Vagina (tissue), 2 donors: ENCODE measurements around the gene CAMKK2. TPM values are rescaled to one million over a fixed set of nuclear protein-coding genes. Genes with fewer than 3 reads are reported as not detected.

ENCODE experiments used
- DNase-seq, 2 donors: peaks; one replicate each; pipeline ENCODE4 v3.0.0-alpha.2; 2017; ENCODE audit errors: extremely low spot score in 2 of 2
- H3K27ac ChIP-seq: fragments of 200-600 bp; sonication (generic); one replicate; pipeline ENCODE4 v1.5.1; 2019
- H3K27me3 ChIP-seq: fragments of 200-600 bp; sonication (generic); one replicate; pipeline ENCODE4 v1.5.1; 2019
- H3K36me3 ChIP-seq, 2 donors: fragments of 200-600 bp; sonication (generic); one replicate each; pipeline ENCODE4 v1.5.1; 2017 to 2019
- H3K4me1 ChIP-seq: fragments of 200-600 bp; sonication (generic); one replicate; pipeline ENCODE4 v1.5.1; 2019
- H3K4me3 ChIP-seq, 2 donors: fragments of 200-600 bp; sonication (generic); 1 replicate in 1 of 2; 2 replicates in 1 of 2; pipeline ENCODE4 v1.5.1; 2016 to 2019
- H3K9me3 ChIP-seq: fragments of 200-600 bp; sonication (generic); one replicate; pipeline ENCODE4 v1.5.1; 2019
- POLR2A ChIP-seq, 2 donors: fragments of 450-650 bp; IDR thresholded peaks; one replicate each; pipeline ENCODE4 v1.6.1; 2017; ENCODE audit warnings: antibody characterized with exemption in 2 of 2, mild to moderate bottlenecking in 2 of 2, moderate library complexity in 2 of 2
- POLR2AphosphoS5 ChIP-seq, 2 donors: sonication (generic); formaldehyde crosslinking; IDR thresholded peaks; one replicate each; pipeline ENCODE4 v1.9.0; 2017; ENCODE audit warnings: antibody characterized with exemption in 2 of 2, mild to moderate bottlenecking in 2 of 2, low read depth in 1 of 2; ENCODE audit not compliant: insufficient read depth in 1 of 2
- intact Hi-C: fragments of 100-400 bp; cut with DNase I; formaldehyde crosslinking; loops from one replicate; pipeline ENCODE4 v1.15.1; 2023
- total RNA-seq: library from RNA; depleted of rRNA; stranded (reverse); fragments of >200 nt; gene quantifications from one replicate; pipeline ENCODE4 v1.2.3, GENCODE V29; 2016
- TF ChIP-seq, protein P1 (sequence below), 3 experiments: fragments of 450-650 bp in 2 of 3; fragments of 200-600 bp in 1 of 3; sonication (generic) in 1 of 3; IDR thresholded peaks; one replicate each; pipeline ENCODE4 v1.5.1; 2017 to 2019; ENCODE audit warnings: antibody characterized with exemption in 3 of 3, mild to moderate bottlenecking in 2 of 3, moderate library complexity in 2 of 3

CAMKK2 gene
- total RNA-seq, 1 donor from 2014 or later: 32.7 TPM

- peak overlapping the region; percentile 41 for H3K27ac ChIP-seq
- intact Hi-C loops: no loop called here
- H3K4me3 ChIP-seq: no peak overlapping the region
- no peaks in the 10 kb centered on the region for H3K36me3 ChIP-seq
- no peaks in the 10 kb centered on the region for H3K9me3 ChIP-seq
- TF ChIP-seq POLR2AphosphoS5 (IDR thresholded peaks at IDR 0.05; ENCODE audit: insufficient read depth in 1 of 2, low read depth in 1 of 2) (no peak), POLR2A (IDR thresholded peaks at IDR 0.05) (no peak)
- TF ChIP-seq, protein P1, sequence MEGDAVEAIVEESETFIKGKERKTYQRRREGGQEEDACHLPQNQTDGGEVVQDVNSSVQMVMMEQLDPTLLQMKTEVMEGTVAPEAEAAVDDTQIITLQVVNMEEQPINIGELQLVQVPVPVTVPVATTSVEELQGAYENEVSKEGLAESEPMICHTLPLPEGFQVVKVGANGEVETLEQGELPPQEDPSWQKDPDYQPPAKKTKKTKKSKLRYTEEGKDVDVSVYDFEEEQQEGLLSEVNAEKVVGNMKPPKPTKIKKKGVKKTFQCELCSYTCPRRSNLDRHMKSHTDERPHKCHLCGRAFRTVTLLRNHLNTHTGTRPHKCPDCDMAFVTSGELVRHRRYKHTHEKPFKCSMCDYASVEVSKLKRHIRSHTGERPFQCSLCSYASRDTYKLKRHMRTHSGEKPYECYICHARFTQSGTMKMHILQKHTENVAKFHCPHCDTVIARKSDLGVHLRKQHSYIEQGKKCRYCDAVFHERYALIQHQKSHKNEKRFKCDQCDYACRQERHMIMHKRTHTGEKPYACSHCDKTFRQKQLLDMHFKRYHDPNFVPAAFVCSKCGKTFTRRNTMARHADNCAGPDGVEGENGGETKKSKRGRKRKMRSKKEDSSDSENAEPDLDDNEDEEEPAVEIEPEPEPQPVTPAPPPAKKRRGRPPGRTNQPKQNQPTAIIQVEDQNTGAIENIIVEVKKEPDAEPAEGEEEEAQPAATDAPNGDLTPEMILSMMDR (IDR thresholded peaks at IDR 0.05): no peak
- no peaks in the 10 kb centered on the region for H3K27me3 ChIP-seq
- DNase-seq: no peak
- peaks cover 26% of the 10 kb centered on the region for H3K4me1 ChIP-seq
Observed at GRCh38 chr12:121214855-121215745, 81.4 kb downstream of the CAMKK2 start.

DNA sequence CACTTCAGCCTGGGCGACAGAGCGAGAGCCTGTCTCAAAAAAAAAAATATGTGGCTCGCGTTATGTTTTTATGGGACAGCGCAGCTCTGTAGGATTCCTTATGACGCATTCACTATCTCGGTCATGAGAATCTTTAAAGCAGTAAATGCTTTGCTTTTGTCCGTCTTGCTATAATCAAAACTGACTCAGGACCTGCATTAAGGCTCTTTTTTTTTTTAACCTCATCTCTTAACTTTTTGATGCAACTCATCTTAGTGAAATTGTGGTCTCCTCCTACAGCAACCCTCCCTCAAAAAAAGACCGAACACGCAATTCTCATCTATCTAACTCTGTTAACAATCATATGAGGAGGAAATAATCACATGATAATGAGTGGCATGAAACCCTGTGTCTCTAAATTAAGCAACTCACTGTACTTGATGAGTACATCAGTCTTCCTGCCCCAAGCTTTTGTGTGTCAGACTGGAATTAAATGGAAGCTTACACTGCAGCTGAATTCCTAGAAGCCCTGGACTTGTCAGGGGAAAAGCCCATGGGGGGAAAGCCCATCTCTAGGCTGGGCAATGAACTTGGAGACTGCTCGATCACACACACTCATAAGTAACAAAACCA lies 82.2 kb downstream of the CAMKK2 start:
- intact Hi-C loops: no loop called here
- Histone ChIP-seq H3K27ac (peak overlapping the region; percentile 41), H3K4me1 (peaks cover 26% of the 10 kb centered on the region)

GRCh38 chr12:121212875-121213274 lies 83.6 kb downstream of the CAMKK2 start:
- no peaks in the 10 kb centered on the region for H3K36me3 ChIP-seq
- no peaks in the 10 kb centered on the region for H3K9me3 ChIP-seq
- no peaks in the 10 kb centered on the region for H3K27me3 ChIP-seq
- no peak for TF ChIP-seq POLR2A (IDR thresholded peaks at IDR 0.05)
- no peak for TF ChIP-seq POLR2AphosphoS5 (IDR thresholded peaks at IDR 0.05; ENCODE audit: insufficient read depth in 1 of 2, low read depth in 1 of 2)
- TF ChIP-seq, protein P1 (IDR thresholded peaks at IDR 0.05): no peak
- peaks cover 26% of the 10 kb centered on the region for H3K4me1 ChIP-seq
- no peak for DNase-seq
- H3K4me3 ChIP-seq: no peak overlapping the region
- no peak overlapping the region for H3K27ac ChIP-seq
- intact Hi-C loops: no loop called here

More for the DNA sequence above, 82.2 kb downstream of the CAMKK2 start:
- Histone ChIP-seq H3K9me3 (no peaks in the 10 kb centered on the region), H3K4me3 (no peak overlapping the region), H3K27me3 (no peaks in the 10 kb centered on the region), H3K36me3 (no peaks in the 10 kb centered on the region)
- TF ChIP-seq, protein P1 (IDR thresholded peaks at IDR 0.05): no peak
- TF ChIP-seq POLR2AphosphoS5 (IDR thresholded peaks at IDR 0.05; ENCODE audit: insufficient read depth in 1 of 2, low read depth in 1 of 2): no peak
- TF ChIP-seq POLR2A (IDR thresholded peaks at IDR 0.05): no peak
- no peak for DNase-seq

GRCh38 chr12:121209624-121210572 lies 86.6 kb downstream of the CAMKK2 start, which contains the start of gene P2RX4:
P2RX4 (plus strand) TSS chr12:121210129; CDS start chr12:121210165, 36 bp downstream.
- no peaks in the 10 kb centered on the region for H3K9me3 ChIP-seq
- H3K4me3 ChIP-seq: peak within 1 kb of the TSS; percentile 60 to 69
- H3K27ac ChIP-seq: peak within 1 kb of the TSS; percentile 96
- TF ChIP-seq, protein P1 (IDR thresholded peaks at IDR 0.05): no peak
- TF ChIP-seq POLR2AphosphoS5 (IDR thresholded peaks at IDR 0.05; ENCODE audit: insufficient read depth in 1 of 2, low read depth in 1 of 2) (peak in 1 of 2 donors; percentile 76), POLR2A (IDR thresholded peaks at IDR 0.05) (peak in 1 of 2 donors; percentile 78)
- no peak for DNase-seq
- H3K4me1 ChIP-seq: peaks cover 31% of the 10 kb centered on the region
- no peaks in the 10 kb centered on the region for H3K36me3 ChIP-seq
- intact Hi-C loops: no loop called here
- no peaks in the 10 kb centered on the region for H3K27me3 ChIP-seq
